ENCODE results near the gene INSC. TPM values are rescaled to one million over a fixed set of nuclear protein-coding genes. Genes with fewer than 3 reads are reported as not detected.
A peak's percentile ranks its signal among the peaks of the same experiment; 100 is the strongest.

The INSC gene
- total and polyA plus RNA-seq, 2 of the 4 experiments (the other 2 are of a cell fraction): 0.53 to 1.4 TPM

GRCh38 chr11:15074206-15075161, 40.2 kb upstream of the INSC start:
- Histone ChIP-seq H3K56ac (ENCODE audit: extremely low read depth, insufficient read depth, low read length) (no peak overlapping the region), H2AK5ac (ENCODE audit: low read depth, low read length) (no peak overlapping the region), H3K9ac (ENCODE audit: low read depth, low read length) (no peak overlapping the region), H3K36me3 (ENCODE audit: control insufficient read depth, insufficient read depth, low read length) (no peaks in the 10 kb centered on the region), H3K23ac (ENCODE audit: low read depth, low read length) (no peak overlapping the region), H2BK15ac (ENCODE audit: low read depth, low read length) (no peak overlapping the region), H3K4me3 (ENCODE audit: insufficient read depth, low read depth, low read length) (no peak overlapping the region; the same call in 1 of the 2 replicates), H3K9me3 (ENCODE audit: control insufficient read depth, insufficient read depth, low read length) (no peaks in the 10 kb centered on the region), H3K79me1 (ENCODE audit: low read depth in 1 of 2, low read length in 2 of 2) (no peaks in the 10 kb centered on the region), H3K18ac (ENCODE audit: low read depth, low read length) (no peak overlapping the region), H3K27ac (ENCODE audit: insufficient read depth, low read length) (no peak overlapping the region), H3K4ac (ENCODE audit: low read depth, low read length) (no peak overlapping the region), H2AFZ (replicated peaks; ENCODE audit: low read length, poor library complexity) (peak overlapping the region; percentile 85), H3K4me2 (ENCODE audit: low read depth, low read length) (peak overlapping the region; percentile 80), H4K91ac (ENCODE audit: insufficient read depth, low read depth, low read length) (no peak overlapping the region), H3K9me1 (ENCODE audit: insufficient read depth, low read length) (no peaks in the 10 kb centered on the region), H2BK5ac (ENCODE audit: low read depth, low read length, poor library complexity, severe bottlenecking) (no peak overlapping the region), H3K14ac (replicated peaks; ENCODE audit: low read depth, low read length) (no peak overlapping the region), H3K4me1 (ENCODE audit: control insufficient read depth, insufficient read depth, low read length) (peaks cover 4% of the 10 kb centered on the region; the same call in 1 of the 2 replicates), H2BK120ac (ENCODE audit: low read depth, low read length) (no peak overlapping the region), H3K27me3 (ENCODE audit: control insufficient read depth, insufficient read depth, low read length) (peaks cover 47% of the 10 kb centered on the region), H2BK20ac (ENCODE audit: low read depth, low read length) (no peak overlapping the region), H4K20me1 (ENCODE audit: insufficient read depth, low read length) (no peaks in the 10 kb centered on the region), H4K8ac (ENCODE audit: low read depth in 2 of 2, low read length in 2 of 2) (no peak overlapping the region), H2AK9ac (replicated peaks; ENCODE audit: low read depth, low read length, poor library complexity) (peak overlapping the region; percentile 71), H4K5ac (ENCODE audit: low read depth, low read length) (no peak overlapping the region)
- WGBS, 2 experiments (ENCODE audit: extremely low coverage in 2 of 2, insufficient read length in 1 of 2): 5% methylated on average over 8 of the region's 33 CpGs; no CpG with 5 or more reads in 1 of the 2 experiments
- BruUV-seq (replicated peaks): no TSS peak
- intact Hi-C loops (cut with micrococcal nuclease): loop anchor here (1.0 to 2.0 kb wide), 4 partner anchors 100 to 537 kb away; no protein-coding TSS in a partner anchor
- CTCF ChIA-PET: interaction anchor here (0.7 to 1.9 kb wide), 8 partner anchors 10 to 1148 kb away, joined by 3 to 5 read pairs (median 3); no protein-coding TSS in a partner anchor
- dilution Hi-C loops (cut with HindIII; ENCODE audit: low sequenced_read_pairs, unreplicated experiment): no loop called here
- DNase-seq (peak; percentile 51), ATAC-seq (ENCODE audit: low read depth) (peak; percentile 89)
- POLR2A ChIA-PET (ENCODE audit: unreplicated experiment): interaction anchor here (0.6 kb wide), 1 partner anchor 1531 kb away, joined by 4 read pairs; no protein-coding TSS in a partner anchor
- TF ChIP-seq RAD21 (IDR thresholded peaks at IDR 0.05; ENCODE audit: low read length) (peak; percentile 64), POLR2A (IDR thresholded peaks at IDR 0.05; ENCODE audit: low read depth, low read length) (no peak), USF2 (IDR thresholded peaks at IDR 0.05; ENCODE audit: low read depth, low read length) (no peak), MAZ (IDR thresholded peaks at IDR 0.05; ENCODE audit: borderline replicate concordance, low read depth, low read length) (no peak), BHLHE40 (IDR thresholded peaks at IDR 0.05; ENCODE audit: low read depth, low read length) (no peak; the same call in 1 of the 2 replicates), CHD1 (IDR thresholded peaks at IDR 0.05; ENCODE audit: low read depth, low read length) (no peak), SMC3 (IDR thresholded peaks at IDR 0.05; ENCODE audit: low read depth, low read length) (peak; percentile 61), CTCF (conservative IDR thresholded peaks at IDR 0.05; ENCODE audit: low read depth, low read length) (peak; percentile 64), CEBPB (IDR thresholded peaks at IDR 0.05; ENCODE audit: low read depth, low read length) (no peak), MXI1 (IDR thresholded peaks at IDR 0.05; ENCODE audit: borderline replicate concordance, low read depth, low read length) (no peak)
- in situ Hi-C loops (cut with MboI; ENCODE audit: low sequenced_read_pairs): no loop called here
